KMS-11 (cell line): ENCODE data around the gene ASB12.

Experiments
- H2AFZ ChIP-seq: fragments of 200-600 bp; sonication (generic); 2 replicates; pipeline ENCODE4 v1.6.1; 2016; ENCODE audit warnings: antibody characterized with exemption, mixed run types, low read depth
- H3K27ac ChIP-seq: fragments of 200-600 bp; sonication (generic); 2 replicates; pipeline ENCODE4 v1.6.1; 2016; ENCODE audit warnings: mild to moderate bottlenecking, mixed run types
- H3K27me3 ChIP-seq: fragments of 200-600 bp; sonication (generic); 2 replicates; pipeline ENCODE4 v1.6.1; 2017; ENCODE audit warnings: mild to moderate bottlenecking, low read depth, mixed run types, moderate library complexity; ENCODE audit not compliant: insufficient read depth
- H3K36me3 ChIP-seq: fragments of 200-600 bp; sonication (generic); 2 replicates; pipeline ENCODE4 v1.6.1; 2017; ENCODE audit warnings: mild to moderate bottlenecking, mixed run types; ENCODE audit not compliant: insufficient read depth
- H3K4me1 ChIP-seq: fragments of 200-600 bp; sonication (generic); 2 replicates; pipeline ENCODE4 v1.6.1; 2016; ENCODE audit warnings: mild to moderate bottlenecking, low read depth, mixed run types; ENCODE audit not compliant: poor library complexity, severe bottlenecking
- H3K4me2 ChIP-seq: fragments of 200-600 bp; sonication (generic); 2 replicates; pipeline ENCODE4 v1.7.0; 2016; ENCODE audit warnings: mild to moderate bottlenecking, mixed run types
- H3K4me3 ChIP-seq: fragments of 200-600 bp; sonication (generic); IDR thresholded peaks from 2 replicates; pipeline ENCODE4 v1.6.1; 2017; ENCODE audit warnings: low read depth, low read length, mixed read lengths; ENCODE audit not compliant: insufficient read depth
- H3K79me2 ChIP-seq: fragments of 200-600 bp; sonication (generic); 2 replicates; pipeline ENCODE4 v1.6.1; 2016; ENCODE audit warnings: low read depth, mixed run types; ENCODE audit not compliant: insufficient read depth
- H3K9ac ChIP-seq: fragments of 200-600 bp; sonication (generic); 2 replicates; pipeline ENCODE4 v1.6.1; 2016; ENCODE audit warnings: mild to moderate bottlenecking, mixed run types
- H4K20me1 ChIP-seq: fragments of 200-600 bp; sonication (generic); 2 replicates; pipeline ENCODE4 v1.6.1; 2016; ENCODE audit warnings: mild to moderate bottlenecking, mixed run types; ENCODE audit not compliant: insufficient read depth
- CTCF ChIP-seq: fragments of 200-600 bp; sonication (generic); conservative IDR thresholded peaks from 2 replicates; pipeline ENCODE4 v1.6.1; 2017; ENCODE audit warnings: low read depth, mild to moderate bottlenecking, antibody characterized with exemption, low read length, moderate library complexity, mixed read lengths

ASB12 gene

GRCh38 chrX:64184396-64184795 lies 46.0 kb downstream of the ASB12 start:
- no peak for TF ChIP-seq CTCF
- Histone ChIP-seq H3K9ac (no peak overlapping the region), H4K20me1 (no peaks in the 10 kb centered on the region), H3K4me1 (no peaks in the 10 kb centered on the region), H3K79me2 (no peaks in the 10 kb centered on the region), H3K27me3 (no peaks in the 10 kb centered on the region), H3K36me3 (no peaks in the 10 kb centered on the region), H3K4me2 (no peak overlapping the region), H3K27ac (no peak overlapping the region), H2AFZ (no peak overlapping the region), H3K4me3 (no peak overlapping the region)

- no peaks in the 10 kb centered on the region for H3K79me2 ChIP-seq
- H3K4me1 ChIP-seq: no peaks in the 10 kb centered on the region
- H3K27me3 ChIP-seq: no peaks in the 10 kb centered on the region
- no peak overlapping the region for H3K27ac ChIP-seq
- no peak overlapping the region for H3K4me3 ChIP-seq
- H2AFZ ChIP-seq: no peak overlapping the region
- no peak overlapping the region for H3K4me2 ChIP-seq
- H4K20me1 ChIP-seq: no peaks in the 10 kb centered on the region
- no peaks in the 10 kb centered on the region for H3K36me3 ChIP-seq
- TF ChIP-seq CTCF: no peak
- H3K9ac ChIP-seq: no peak overlapping the region
These were observed 48.2 kb downstream of the ASB12 start for GRCh38 chrX:64182208-64182607.

GRCh38 chrX:64176876-64177275 lies 53.5 kb downstream of the ASB12 start:
- no peaks in the 10 kb centered on the region for H3K79me2 ChIP-seq
- no peaks in the 10 kb centered on the region for H3K36me3 ChIP-seq
- no peaks in the 10 kb centered on the region for H3K27me3 ChIP-seq
- no peak overlapping the region for H3K4me3 ChIP-seq
- no peaks in the 10 kb centered on the region for H3K4me1 ChIP-seq
- no peak overlapping the region for H3K4me2 ChIP-seq
- H3K9ac ChIP-seq: no peak overlapping the region
- no peaks in the 10 kb centered on the region for H4K20me1 ChIP-seq
- H2AFZ ChIP-seq: no peak overlapping the region
- no peak for TF ChIP-seq CTCF
- no peak overlapping the region for H3K27ac ChIP-seq
